NCI-H1694 treated with DMSO at 0.1 percent for 48 hours (cell line): ENCODE results near the gene PCARE.
"Not testable (repeated sequence)": the region's sequence is repeated elsewhere in the genome, so short reads cannot be mapped to it uniquely, and the experiment has no call there.

ENCODE experiments used
- DNase-seq: peaks from one replicate; lab custom pipeline; 2025; lab: John Stamatoyannopoulos, UW

PCARE gene

DNA sequence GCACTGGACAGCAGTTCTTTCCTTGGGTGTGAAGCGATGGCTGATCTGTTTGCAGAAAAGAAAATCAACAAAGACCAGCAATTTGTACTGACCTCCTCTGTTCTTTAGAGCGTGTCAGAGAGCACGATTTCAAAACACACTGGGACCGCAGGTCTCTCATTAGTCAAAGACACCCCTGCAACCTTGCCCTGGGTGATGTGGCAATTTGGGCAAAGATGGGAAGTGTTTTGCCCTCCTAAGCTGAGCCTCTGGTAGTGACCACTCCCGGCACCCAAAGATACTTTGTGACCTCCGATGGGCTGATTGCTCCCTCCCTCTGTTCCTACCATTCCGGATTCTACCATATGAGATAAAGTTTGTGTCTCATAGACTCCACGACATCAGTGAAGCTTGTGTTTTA is 22.6 kb upstream of the PCARE start:
- DNase-seq = no peak

- DNase-seq = not testable (repeated sequence)
Measured at GRCh38 chr2:29090311-29090710, 16.0 kb upstream of the PCARE start.

DNA sequence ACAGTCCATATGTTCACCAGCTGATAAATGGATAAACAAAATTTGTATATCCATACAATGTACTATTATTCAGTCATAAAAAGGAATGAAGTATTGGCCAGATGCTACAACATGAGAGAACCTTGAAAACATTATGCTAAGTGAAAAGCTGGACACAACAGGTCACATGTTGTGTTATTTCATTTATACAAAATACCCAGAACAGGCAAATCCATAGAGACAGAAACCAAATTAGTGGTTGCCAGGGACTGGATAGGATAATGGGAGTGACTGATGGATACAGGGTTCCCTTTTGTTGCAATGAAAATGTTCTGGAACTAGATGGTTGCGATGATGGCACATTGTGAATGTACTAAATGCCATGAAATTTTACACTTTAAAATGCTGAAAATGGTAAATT is 10.2 kb upstream of the PCARE start:
- no peak for DNase-seq

DNA sequence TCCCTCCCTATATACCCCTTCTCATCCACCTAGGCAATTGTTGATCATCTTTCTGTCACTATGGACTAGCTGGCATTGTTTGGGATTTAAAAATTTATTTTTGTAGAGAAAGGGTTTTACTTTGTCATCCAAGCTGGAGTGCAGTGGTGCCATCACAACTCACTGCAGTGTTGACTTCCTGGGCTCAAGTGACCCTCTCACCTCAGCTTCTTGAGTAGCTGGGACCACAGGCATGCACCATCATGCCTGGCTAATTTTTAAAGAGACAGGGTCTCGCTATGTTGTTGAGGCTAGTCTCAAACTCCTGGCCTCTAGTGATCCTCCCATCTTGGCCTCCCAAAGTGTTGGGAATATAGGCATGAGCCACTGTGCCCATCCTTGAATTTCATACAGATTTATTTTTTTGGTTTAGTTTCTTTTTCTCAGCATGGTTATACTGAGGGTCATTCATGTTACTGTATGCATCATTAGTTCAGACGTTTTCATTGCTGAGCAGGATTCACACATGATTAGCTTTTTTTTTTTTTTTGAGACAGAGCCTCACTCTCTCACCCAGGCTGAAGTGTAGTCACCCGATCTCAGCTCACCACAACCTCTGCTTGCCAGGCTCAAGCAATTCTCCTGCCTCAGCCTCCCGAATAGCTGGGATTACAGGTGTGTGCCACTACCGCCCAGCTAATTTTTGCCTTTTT is 8.6 kb upstream of the PCARE start:
- DNase-seq = no peak

DNA sequence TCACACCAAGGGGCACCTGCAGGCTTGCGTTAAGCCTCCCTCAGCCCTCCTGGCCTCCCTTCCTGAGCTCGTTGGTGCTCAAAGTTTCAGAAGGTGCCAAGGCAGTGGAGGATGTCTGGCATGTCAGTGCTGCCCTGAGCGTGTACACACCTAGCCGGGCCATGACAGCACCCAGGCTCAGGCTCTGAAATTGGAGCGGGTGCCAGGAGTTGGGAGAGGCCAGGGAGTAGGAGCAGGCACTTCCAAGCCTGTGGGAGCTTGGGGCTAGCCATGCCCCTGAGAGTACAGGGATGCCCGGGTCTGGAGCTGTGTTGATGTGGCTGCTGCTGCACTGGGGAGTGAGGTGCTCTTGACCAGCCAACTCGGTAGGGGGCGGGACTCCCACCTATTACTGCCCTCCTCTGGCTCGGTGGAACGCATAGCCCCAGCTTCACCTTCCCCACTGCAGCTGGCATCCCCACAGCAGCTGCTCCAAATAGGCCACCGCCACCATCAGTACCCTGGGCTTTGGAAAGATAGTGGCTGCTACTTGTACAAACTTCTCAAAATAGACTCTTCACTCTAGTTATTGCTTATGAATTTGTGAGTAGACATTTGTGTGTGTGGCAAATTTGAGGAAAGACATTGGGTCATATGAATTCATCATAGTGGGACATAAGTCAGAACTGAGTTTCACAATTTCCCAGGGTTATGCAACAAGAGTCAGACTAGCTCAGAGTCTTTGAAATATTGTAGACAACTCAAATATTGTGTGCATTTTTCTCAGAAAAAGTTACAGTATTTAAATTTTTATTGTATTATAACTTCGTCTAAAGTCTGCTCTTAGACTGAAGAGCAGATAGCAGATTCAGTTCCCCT is 6.8 kb upstream of the PCARE start:
- no peak for DNase-seq

DNA sequence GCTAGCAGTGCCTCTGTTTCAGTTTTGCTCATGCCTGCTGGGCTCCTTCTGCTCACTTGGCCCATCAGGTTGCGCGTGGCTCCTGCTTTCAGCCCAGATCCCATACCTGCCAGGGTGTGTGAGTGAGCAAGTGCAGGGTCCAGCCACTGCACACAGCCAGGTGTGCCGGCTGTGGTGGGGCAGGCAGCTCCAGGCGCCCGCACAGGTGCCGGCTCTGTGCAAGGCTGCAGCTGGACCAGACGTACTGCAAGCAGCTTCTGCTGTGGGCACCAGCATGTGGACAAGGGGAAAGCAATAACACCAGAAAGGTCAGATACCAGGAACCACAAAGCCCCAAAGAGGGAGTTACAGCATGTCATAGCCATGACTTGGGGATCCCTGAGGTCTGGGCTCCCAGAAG is 5.6 kb upstream of the PCARE start:
- DNase-seq = no peak

DNA sequence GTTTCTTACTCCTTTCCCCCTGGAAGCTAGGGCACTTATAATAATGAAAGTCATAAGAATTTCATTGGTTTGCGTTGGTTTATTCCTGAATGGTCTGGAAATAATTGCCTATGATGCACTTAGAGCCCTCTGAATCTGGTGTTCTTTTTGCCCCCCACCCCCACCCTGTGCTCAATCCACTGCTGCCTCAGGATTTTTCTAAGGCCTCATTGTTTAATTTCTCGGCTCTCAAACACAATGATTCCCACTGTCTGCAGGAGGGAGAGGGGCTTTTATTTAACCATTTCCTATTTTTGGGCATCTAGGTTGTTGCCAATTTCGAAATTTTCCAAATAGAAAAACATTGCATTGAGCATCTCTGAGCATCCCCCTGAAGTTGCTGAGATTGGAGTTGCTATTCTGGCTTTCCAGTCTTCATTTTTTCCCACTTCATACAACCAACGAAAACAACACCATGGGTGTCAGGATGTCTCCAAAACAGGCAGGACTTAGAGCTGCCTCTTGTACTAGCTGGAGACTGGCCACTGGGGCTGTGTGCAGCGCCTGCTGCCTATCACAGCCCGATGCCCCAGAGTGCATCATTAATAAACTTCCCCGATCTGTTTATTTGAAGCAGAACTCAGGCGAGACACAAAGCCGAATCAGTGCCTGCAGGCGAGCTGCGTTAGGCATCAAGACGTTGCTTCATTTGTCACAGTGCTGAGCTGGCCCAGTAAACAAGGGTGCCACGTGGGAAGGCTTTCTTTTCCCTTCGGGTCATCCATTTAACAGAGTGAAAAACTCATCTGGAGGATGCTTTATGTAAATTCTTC is 1.8 kb upstream of the PCARE start:
- no peak for DNase-seq

GRCh38 chr2:29073933-29074332 is 390 bp downstream of the PCARE start:
- no peak for DNase-seq

GRCh38 chr2:29072971-29073725 is 1.2 kb downstream of the PCARE start:
- DNase-seq = no peak

GRCh38 chr2:29072251-29072650 is 2.1 kb downstream of the PCARE start:
- no peak for DNase-seq

DNA sequence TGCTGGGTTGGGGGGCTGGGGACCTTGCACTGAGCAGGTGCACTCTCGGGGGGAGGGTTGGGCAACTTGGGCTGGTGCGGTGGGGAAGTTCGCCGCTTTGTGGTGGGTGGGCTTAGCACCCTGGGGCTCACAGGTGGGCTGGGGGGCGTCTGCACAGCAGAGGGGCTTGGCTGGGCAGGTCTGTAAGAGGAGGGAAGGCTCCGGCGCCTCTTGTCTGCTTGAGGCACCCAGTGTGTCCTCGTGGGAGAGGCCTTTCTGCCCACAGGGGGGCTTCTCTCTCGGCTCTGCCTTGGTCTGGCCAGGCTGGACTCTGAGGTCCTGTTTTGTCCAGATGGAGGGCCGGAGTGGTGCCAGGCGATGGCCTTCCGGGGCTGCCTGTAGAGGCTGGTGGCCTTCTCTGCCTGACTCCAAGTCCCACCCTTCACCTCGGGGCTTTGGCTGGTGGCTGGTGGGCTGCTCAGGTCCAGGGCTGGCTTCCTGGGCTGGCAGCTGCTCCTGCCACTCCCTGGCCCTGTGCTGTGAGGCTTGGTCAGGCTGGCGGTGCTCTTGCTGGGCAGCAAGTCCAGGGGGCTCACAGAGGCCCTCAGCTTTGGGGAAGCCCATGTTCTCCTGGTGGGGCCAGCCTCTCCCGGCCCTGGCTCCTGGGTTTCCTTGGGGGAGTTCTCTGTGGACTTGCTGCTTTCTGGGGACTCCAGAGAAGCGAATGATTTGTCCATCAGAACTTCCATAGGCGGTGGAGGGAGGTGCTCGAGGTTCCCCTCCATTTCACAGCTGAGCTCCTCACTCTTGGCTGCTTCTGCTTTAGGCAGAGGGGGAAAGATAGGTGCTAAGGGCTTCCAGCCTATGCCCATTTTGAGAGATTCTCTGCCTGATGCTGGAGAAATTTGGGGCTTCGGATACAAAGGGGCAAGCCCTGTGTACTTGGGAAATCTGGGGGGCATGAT is 3.0 kb downstream of the PCARE start:
- DNase-seq = no peak

DNA sequence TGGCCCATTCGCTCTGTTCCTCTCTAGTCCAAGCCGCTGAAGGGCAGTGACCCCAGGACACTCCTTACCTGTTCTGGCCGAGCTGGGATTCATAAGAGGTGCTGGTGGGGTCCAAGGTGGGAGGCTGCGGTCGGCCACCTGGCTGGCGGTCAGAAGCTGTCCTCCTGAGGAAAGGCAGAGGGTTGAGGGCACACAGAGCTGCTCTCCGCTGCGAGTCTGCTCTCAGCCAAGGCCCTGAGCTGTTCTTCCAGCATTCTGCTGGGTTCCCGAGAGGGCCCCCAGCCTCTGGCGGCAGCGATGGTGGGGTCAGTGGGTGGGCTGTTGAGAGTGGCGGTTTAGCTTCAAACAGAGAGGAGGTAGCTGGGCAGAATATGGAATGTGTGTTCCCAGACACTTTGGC is 3.8 kb downstream of the PCARE start:
- no peak for DNase-seq

- no peak for DNase-seq
Measured at GRCh38 chr2:29068513-29068912, 5.8 kb downstream of the PCARE start.

DNA sequence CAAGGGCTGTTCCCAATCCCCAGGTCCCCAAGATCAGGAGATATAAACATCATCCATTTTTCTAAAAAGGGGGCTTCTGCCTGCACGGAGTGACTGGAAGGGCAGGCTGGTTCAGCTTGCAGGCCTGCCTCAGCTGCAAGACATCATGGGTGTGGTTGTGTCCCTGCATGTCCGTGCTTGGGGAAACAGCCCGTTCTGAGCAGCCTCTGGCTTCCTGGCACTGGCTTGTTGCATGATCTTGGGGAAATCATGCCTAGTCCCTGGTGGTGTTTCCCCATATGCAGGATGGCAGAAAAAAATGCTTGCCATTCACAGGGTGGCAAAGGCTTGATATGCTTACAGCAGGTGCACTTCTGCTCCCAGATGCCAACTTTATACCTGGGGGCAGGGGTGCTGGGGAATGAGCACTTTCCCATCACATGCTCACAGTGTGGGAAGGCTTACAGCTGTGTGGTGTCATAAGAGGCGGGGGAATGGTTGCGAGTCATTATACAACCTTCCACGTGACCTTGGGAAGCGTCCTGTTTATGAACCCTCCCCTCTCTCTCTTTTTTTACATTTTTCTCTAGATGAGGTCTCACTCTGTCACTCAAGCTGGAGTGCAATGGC is 7.2 kb downstream of the PCARE start:
- DNase-seq = no peak

DNA sequence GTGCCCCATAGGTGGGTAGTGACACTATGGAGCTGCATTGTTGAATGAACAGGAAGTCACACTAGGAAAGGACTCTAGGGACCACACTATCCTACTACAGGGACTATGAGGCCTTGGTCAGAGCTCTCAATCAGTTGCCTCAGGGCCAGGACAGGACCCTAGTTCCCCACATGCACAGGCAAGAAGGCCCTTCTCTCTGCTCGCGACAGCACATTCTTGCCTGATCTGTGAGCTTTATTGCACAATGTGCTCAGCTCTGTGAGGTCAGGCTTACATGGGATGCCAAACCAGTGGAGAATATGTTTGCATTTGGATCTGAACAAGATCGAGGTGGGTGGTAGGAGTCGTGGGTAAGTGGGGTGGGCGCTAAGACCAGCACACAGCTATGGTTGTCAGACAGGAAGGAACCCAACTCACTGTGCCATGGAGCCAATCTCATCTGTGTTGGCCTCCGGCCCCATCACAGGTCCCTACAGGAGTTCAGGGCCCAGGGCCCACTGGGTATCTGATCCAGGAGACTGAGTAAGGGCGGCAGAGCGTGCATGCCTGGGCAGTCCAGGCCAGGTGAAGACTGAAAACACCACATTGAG is 8.0 kb downstream of the PCARE start:
- no peak for DNase-seq

- no peak for DNase-seq
Measured at GRCh38 chr2:29065068-29065811, 9.1 kb downstream of the PCARE start.

- DNase-seq = no peak
Measured at GRCh38 chr2:29064746-29065067, 9.6 kb downstream of the PCARE start.

- DNase-seq = no peak
Measured at GRCh38 chr2:29064346-29064715, 10.0 kb downstream of the PCARE start.

GRCh38 chr2:29063646-29064345 is 10.5 kb downstream of the PCARE start:
- DNase-seq = no peak
